GM23248 (cell line): ENCODE measurements around the gene FGF10.

Source experiments
- EZH2 ChIP-seq: fragments of 200-600 bp; sonication (generic); IDR thresholded peaks from 2 replicates; pipeline ENCODE4 v1.6.1; 2018; ENCODE audit warnings: antibody characterized with exemption, mild to moderate bottlenecking; ENCODE audit not compliant: insufficient read depth, poor library complexity, severe bottlenecking
- EZH2phosphoT487 ChIP-seq: fragments of 200-600 bp; sonication (generic); IDR thresholded peaks from 2 replicates; pipeline ENCODE4 v1.6.1; 2018; ENCODE audit warnings: antibody characterized with exemption, moderate library complexity, mild to moderate bottlenecking, low read depth; ENCODE audit not compliant: insufficient read depth

GRCh38 chr5:44336708-44337107 lies 52.5 kb downstream of the FGF10 start:
- no peak for TF ChIP-seq EZH2
- TF ChIP-seq EZH2phosphoT487: no peak
